HepG2 (cell line): ENCODE measurements around the gene RRAD. TPM values are rescaled to one million over a fixed set of nuclear protein-coding genes. Genes with fewer than 3 reads are reported as not detected.

Experiments used
- ELF4 ChIP-seq: sonication (generic); formaldehyde crosslinking; IDR thresholded peaks from 2 replicates; pipeline ENCODE4 v1.5.0; 2020; ENCODE audit warnings: missing genetic modification reagents, mild to moderate bottlenecking, moderate library complexity, borderline replicate concordance
- GATA4 ChIP-seq: sonication (generic); IDR thresholded peaks from 2 replicates; pipeline ENCODE4 v1.6.1; 2016; ENCODE audit warnings: antibody characterized with exemption, low read depth, borderline replicate concordance
- IRX3 ChIP-seq: sonication (generic); formaldehyde crosslinking; IDR thresholded peaks from 2 replicates; pipeline ENCODE4 v1.8.1; 2023; ENCODE audit warnings: mild to moderate bottlenecking, low read depth, missing genetic modification reagents, borderline replicate concordance
- KDM1A ChIP-seq: IDR thresholded peaks from 2 replicates; pipeline ENCODE4 v1.6.1; 2016; ENCODE audit warnings: missing compliant biosample characterization
- MAFG ChIP-seq: sonication (generic); formaldehyde crosslinking; IDR thresholded peaks from 2 replicates; pipeline ENCODE4 v1.5.1; 2020; ENCODE audit warnings: mild to moderate bottlenecking, missing genetic modification reagents
- MAZ ChIP-seq, 2 experiments: sonication (generic) in 1 of 2; formaldehyde crosslinking in 1 of 2; IDR thresholded peaks; 2 replicates each; pipeline versions ENCODE4 v1.5.0 to v1.6.1; 2012 to 2020; ENCODE audit warnings: low read depth in 2 of 2, mild to moderate bottlenecking in 2 of 2, borderline replicate concordance in 1 of 2, improper control_type of control experiment in 1 of 2, low read length in 1 of 2, missing genetic modification reagents in 1 of 2, moderate library complexity in 1 of 2
- NFKB2 ChIP-seq: sonication (generic); formaldehyde crosslinking; IDR thresholded peaks from 2 replicates; pipeline ENCODE4 v1.4.0; 2020; ENCODE audit warnings: missing genetic modification reagents, borderline replicate concordance
- REPIN1 ChIP-seq: sonication (generic); formaldehyde crosslinking; IDR thresholded peaks from 2 replicates; pipeline ENCODE4 v1.8.0; 2022; ENCODE audit warnings: missing genetic modification reagents, low read depth, mild to moderate bottlenecking, borderline replicate concordance
- SMARCE1 ChIP-seq: fragments of 450-650 bp; IDR thresholded peaks from 2 replicates; pipeline ENCODE4 v1.6.1; 2017; ENCODE audit warnings: borderline replicate concordance
- ZFP36L1 ChIP-seq: sonication (generic); formaldehyde crosslinking; IDR thresholded peaks from 2 replicates; pipeline ENCODE4 v1.8.0; 2022; ENCODE audit warnings: mild to moderate bottlenecking, missing genetic modification reagents, moderate library complexity
- ZIK1 ChIP-seq: sonication (generic); formaldehyde crosslinking; IDR thresholded peaks from 2 replicates; pipeline ENCODE4 v1.5.0; 2020; ENCODE audit warnings: mild to moderate bottlenecking, low read depth, missing genetic modification reagents, borderline replicate concordance
- ZNF10 ChIP-seq: sonication (generic); formaldehyde crosslinking; IDR thresholded peaks from 2 replicates; pipeline ENCODE4 v1.4.0; 2020; ENCODE audit warnings: mild to moderate bottlenecking, low read depth, missing genetic modification reagents, borderline replicate concordance
- ZNF274 ChIP-seq: sonication (generic); formaldehyde crosslinking; IDR thresholded peaks from 2 replicates; pipeline ENCODE4 v1.5.1; 2020; ENCODE audit warnings: mild to moderate bottlenecking, missing genetic modification reagents
- ZNF441 ChIP-seq: sonication (generic); formaldehyde crosslinking; IDR thresholded peaks from 2 replicates; pipeline ENCODE4 v1.7.0; 2021; ENCODE audit warnings: missing genetic modification reagents, borderline replicate concordance
- ZNF768 ChIP-seq: sonication (generic); formaldehyde crosslinking; IDR thresholded peaks from 2 replicates; pipeline ENCODE4 v1.4.0; 2020; ENCODE audit warnings: missing genetic modification reagents
- polyA plus RNA-seq, 8 experiments: library from polyadenylated mRNA; depleted of rRNA in 3 of 8; stranded (reverse) in 7 of 8; unstranded in 1 of 8; fragments of >200 nt; fragmentation: Illumina TruSeq in 4 of 8; extraction: Trizol in 4 of 8; gene quantifications; 2 replicates each; pipeline versions ENCODE4 v1.2.1 to v1.2.3, GENCODE V29; 2011 to 2016; ENCODE audit warnings: low read depth in 4 of 8, missing spikeins in 1 of 8, mixed read lengths in 1 of 8; ENCODE audit not compliant: insufficient read depth in 1 of 8
- total RNA-seq, 5 experiments: library from RNA; depleted of rRNA; stranded (reverse); fragments of >200 nt; fragmentation: Illumina TruSeq; extraction: Trizol; gene quantifications; 2 replicates each; pipeline ENCODE4 v1.2.3, GENCODE V29; 2016; ENCODE audit warnings: low read depth in 1 of 5
- TF ChIP-seq, protein P1 (sequence below): sonication (generic); formaldehyde crosslinking; IDR thresholded peaks from 2 replicates; pipeline ENCODE4 v1.5.0; 2020; ENCODE audit warnings: missing genetic modification reagents, mild to moderate bottlenecking, borderline replicate concordance
- TF ChIP-seq, protein P2 (sequence below): sonication (generic); formaldehyde crosslinking; IDR thresholded peaks from 2 replicates; pipeline ENCODE4 v1.8.0; 2022; ENCODE audit warnings: mild to moderate bottlenecking, missing genetic modification reagents; ENCODE audit not compliant: insufficient replicate concordance
- TF ChIP-seq, protein P3 (sequence below): sonication (generic); formaldehyde crosslinking; IDR thresholded peaks from 2 replicates; pipeline ENCODE4 v1.4.0; 2020; ENCODE audit warnings: missing genetic modification reagents
- TF ChIP-seq, protein P4 (sequence below): sonication (generic); formaldehyde crosslinking; IDR thresholded peaks from 2 replicates; pipeline ENCODE4 v1.5.0; 2020; ENCODE audit warnings: missing genetic modification reagents
- TF ChIP-seq, protein P5 (sequence below): sonication (generic); formaldehyde crosslinking; IDR thresholded peaks from 2 replicates; pipeline ENCODE4 v1.8.1; 2023; ENCODE audit warnings: mild to moderate bottlenecking, missing genetic modification reagents
- TF ChIP-seq, protein P6 (sequence below): sonication (generic); formaldehyde crosslinking; conservative IDR thresholded peaks from 2 replicates; pipeline ENCODE4 v1.5.0; 2020; ENCODE audit warnings: missing genetic modification reagents

RRAD gene
- total and polyA plus RNA-seq, 2 of the 13 experiments (the other 11 are each of a cell fraction or from before 2014, with no cell fraction given): 0.80 to 1.1 TPM

DNA sequence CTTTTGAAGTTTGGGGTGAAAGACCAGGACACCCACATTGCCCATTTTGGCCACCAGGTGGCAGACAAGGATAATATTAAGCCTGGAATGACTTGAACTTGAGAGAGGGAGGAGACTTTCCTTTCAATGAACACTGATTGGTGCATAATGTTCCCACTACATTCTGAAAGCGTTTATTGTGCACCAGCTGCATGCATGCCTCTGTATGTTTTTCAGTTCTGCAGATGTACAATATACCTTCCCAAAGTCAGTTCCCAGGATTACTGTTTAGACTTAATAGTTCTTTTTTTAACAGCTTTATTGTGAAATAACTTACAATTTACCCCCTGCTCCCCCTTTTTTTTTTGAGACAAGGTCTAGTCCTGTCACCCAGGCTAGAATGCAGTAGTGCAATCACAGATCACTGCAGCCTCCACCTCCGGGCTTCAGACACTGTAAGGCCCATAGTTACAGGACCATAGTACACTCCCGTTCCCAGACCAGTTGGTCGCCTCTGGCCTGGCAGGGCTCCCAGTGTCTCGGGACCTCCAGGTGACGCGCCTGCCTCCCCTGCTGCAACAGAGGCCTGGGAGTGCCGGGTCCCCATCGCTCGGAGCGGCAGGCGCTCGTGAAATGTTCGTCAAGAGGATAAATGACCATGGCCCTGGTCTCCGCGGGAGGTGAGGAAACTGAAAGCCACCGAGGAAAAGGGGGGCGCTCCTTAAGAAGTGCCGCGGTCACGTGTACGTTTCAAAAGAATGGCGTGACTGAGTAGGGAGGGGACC, 22.1 kb upstream of the RRAD start (continued):
- TF ChIP-seq, protein P1, sequence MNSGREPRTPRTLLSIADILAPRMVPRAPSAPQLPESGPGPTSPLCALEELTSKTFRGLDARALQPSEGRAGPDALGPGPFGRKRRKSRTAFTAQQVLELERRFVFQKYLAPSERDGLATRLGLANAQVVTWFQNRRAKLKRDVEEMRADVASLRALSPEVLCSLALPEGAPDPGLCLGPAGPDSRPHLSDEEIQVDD: no peak
- TF ChIP-seq IRX3 (no peak), ZIK1 (CRISPR knock-in tag) (no peak), GATA4 (no peak), MAZ (IDR thresholded peaks at IDR 0.05; ENCODE audit: borderline replicate concordance, low read depth, low read length) (no peak; the same call in 1 of the 2 replicates), MAZ (CRISPR knock-in tag; IDR thresholded peaks at IDR 0.05; ENCODE audit: low read depth) (no peak), ZNF274 (CRISPR knock-in tag) (no peak), NFKB2 (CRISPR knock-in tag) (no peak), ELF4 (no peak), ZNF441 (CRISPR knock-in tag) (no peak), SMARCE1 (no peak), REPIN1 (CRISPR knock-in tag) (no peak), KDM1A (CRISPR knock-in tag) (no peak), MAFG (CRISPR knock-in tag) (no peak), ZNF768 (CRISPR knock-in tag) (no peak), ZNF10 (no peak), ZFP36L1 (CRISPR knock-in tag) (0 out of 2 replicates have a peak, but pooled peaks have one; percentile 8)
- TF ChIP-seq, protein P2, sequence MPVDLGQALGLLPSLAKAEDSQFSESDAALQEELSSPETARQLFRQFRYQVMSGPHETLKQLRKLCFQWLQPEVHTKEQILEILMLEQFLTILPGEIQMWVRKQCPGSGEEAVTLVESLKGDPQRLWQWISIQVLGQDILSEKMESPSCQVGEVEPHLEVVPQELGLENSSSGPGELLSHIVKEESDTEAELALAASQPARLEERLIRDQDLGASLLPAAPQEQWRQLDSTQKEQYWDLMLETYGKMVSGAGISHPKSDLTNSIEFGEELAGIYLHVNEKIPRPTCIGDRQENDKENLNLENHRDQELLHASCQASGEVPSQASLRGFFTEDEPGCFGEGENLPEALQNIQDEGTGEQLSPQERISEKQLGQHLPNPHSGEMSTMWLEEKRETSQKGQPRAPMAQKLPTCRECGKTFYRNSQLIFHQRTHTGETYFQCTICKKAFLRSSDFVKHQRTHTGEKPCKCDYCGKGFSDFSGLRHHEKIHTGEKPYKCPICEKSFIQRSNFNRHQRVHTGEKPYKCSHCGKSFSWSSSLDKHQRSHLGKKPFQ (CRISPR knock-in tag): no peak
- TF ChIP-seq, protein P3, sequence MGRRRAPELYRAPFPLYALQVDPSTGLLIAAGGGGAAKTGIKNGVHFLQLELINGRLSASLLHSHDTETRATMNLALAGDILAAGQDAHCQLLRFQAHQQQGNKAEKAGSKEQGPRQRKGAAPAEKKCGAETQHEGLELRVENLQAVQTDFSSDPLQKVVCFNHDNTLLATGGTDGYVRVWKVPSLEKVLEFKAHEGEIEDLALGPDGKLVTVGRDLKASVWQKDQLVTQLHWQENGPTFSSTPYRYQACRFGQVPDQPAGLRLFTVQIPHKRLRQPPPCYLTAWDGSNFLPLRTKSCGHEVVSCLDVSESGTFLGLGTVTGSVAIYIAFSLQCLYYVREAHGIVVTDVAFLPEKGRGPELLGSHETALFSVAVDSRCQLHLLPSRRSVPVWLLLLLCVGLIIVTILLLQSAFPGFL (CRISPR knock-in tag): no peak
- TF ChIP-seq, protein P4, sequence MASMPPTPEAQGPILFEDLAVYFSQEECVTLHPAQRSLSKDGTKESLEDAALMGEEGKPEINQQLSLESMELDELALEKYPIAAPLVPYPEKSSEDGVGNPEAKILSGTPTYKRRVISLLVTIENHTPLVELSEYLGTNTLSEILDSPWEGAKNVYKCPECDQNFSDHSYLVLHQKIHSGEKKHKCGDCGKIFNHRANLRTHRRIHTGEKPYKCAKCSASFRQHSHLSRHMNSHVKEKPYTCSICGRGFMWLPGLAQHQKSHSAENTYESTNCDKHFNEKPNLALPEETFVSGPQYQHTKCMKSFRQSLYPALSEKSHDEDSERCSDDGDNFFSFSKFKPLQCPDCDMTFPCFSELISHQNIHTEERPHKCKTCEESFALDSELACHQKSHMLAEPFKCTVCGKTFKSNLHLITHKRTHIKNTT (CRISPR knock-in tag): no peak
- TF ChIP-seq, protein P5, sequence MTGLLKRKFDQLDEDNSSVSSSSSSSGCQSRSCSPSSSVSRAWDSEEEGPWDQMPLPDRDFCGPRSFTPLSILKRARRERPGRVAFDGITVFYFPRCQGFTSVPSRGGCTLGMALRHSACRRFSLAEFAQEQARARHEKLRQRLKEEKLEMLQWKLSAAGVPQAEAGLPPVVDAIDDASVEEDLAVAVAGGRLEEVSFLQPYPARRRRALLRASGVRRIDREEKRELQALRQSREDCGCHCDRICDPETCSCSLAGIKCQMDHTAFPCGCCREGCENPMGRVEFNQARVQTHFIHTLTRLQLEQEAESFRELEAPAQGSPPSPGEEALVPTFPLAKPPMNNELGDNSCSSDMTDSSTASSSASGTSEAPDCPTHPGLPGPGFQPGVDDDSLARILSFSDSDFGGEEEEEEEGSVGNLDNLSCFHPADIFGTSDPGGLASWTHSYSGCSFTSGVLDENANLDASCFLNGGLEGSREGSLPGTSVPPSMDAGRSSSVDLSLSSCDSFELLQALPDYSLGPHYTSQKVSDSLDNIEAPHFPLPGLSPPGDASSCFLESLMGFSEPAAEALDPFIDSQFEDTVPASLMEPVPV (CRISPR knock-in tag): no peak
- TF ChIP-seq, protein P6, sequence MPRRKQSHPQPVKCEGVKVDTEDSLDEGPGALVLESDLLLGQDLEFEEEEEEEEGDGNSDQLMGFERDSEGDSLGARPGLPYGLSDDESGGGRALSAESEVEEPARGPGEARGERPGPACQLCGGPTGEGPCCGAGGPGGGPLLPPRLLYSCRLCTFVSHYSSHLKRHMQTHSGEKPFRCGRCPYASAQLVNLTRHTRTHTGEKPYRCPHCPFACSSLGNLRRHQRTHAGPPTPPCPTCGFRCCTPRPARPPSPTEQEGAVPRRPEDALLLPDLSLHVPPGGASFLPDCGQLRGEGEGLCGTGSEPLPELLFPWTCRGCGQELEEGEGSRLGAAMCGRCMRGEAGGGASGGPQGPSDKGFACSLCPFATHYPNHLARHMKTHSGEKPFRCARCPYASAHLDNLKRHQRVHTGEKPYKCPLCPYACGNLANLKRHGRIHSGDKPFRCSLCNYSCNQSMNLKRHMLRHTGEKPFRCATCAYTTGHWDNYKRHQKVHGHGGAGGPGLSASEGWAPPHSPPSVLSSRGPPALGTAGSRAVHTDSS: no peak
